ENCODE data around the gene FGF12. TPM values are rescaled to one million over a fixed set of nuclear protein-coding genes. Genes with fewer than 3 reads are reported as not detected.

The FGF12 gene
- total RNA-seq, 2 donors from 2014 or later = 0.25 to 0.48 TPM

DNA sequence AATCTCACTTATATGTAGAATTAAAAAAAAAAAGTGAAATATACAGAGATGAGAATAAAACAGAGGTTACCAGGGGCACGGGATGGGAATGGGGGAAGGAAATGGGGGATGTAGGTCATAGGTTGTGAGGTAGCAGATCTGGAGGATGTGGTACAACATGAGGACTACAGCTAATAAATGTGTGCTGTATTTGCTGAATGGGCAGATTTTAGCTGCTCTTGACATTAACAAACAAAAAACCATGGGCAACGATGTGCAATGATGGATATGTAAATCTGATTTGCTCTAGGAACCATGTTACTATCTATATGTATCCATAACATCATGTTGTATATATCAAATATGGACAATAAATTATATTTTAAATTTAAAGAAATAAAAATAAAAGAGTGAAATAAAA, 87.4 kb downstream of the FGF12 start:
- Histone ChIP-seq H3K4me3 (no peak overlapping the region), H3K4me1 (no peaks in the 10 kb centered on the region), H3K36me3 (no peaks in the 10 kb centered on the region), H3K9me3 (no peaks in the 10 kb centered on the region), H3K27me3 (no peaks in the 10 kb centered on the region), H3K9ac (ENCODE audit: low read depth in 2 of 2, low read length in 2 of 2) (no peak overlapping the region), H3K27ac (no peak overlapping the region)
- DNase-seq = no peak
- TF ChIP-seq, protein P1, sequence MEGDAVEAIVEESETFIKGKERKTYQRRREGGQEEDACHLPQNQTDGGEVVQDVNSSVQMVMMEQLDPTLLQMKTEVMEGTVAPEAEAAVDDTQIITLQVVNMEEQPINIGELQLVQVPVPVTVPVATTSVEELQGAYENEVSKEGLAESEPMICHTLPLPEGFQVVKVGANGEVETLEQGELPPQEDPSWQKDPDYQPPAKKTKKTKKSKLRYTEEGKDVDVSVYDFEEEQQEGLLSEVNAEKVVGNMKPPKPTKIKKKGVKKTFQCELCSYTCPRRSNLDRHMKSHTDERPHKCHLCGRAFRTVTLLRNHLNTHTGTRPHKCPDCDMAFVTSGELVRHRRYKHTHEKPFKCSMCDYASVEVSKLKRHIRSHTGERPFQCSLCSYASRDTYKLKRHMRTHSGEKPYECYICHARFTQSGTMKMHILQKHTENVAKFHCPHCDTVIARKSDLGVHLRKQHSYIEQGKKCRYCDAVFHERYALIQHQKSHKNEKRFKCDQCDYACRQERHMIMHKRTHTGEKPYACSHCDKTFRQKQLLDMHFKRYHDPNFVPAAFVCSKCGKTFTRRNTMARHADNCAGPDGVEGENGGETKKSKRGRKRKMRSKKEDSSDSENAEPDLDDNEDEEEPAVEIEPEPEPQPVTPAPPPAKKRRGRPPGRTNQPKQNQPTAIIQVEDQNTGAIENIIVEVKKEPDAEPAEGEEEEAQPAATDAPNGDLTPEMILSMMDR (IDR thresholded peaks at IDR 0.05) = no peak
- intact Hi-C loops (cut with DNase I) = no loop called here

DNA sequence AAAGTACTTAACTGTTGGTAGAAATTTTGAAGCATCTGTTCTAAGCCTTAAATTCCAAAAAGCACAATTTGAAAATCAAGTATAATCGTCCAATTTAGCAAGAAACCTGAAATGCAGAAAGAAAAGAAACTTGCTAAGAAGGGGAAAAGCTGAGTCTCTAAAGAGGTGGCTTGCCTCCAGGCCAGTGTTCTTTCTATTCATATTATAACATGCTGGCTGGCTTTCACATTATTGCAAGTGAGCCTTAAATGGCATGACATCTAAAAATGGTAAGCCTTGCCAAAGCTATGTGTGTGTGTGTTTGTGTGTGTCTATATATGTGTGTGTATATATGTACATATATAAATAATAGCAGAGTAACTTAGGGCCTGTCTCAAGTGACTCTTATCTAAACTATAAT, 89.5 kb downstream of the FGF12 start:
- no peaks in the 10 kb centered on the region for H3K27me3 ChIP-seq
- H3K9me3 ChIP-seq = no peaks in the 10 kb centered on the region
- H3K4me3 ChIP-seq = no peak overlapping the region
- intact Hi-C loops (cut with DNase I) = no loop called here
- TF ChIP-seq, protein P1 (IDR thresholded peaks at IDR 0.05) = no peak
- H3K27ac ChIP-seq = no peak overlapping the region
- H3K36me3 ChIP-seq = no peaks in the 10 kb centered on the region
- no peak for DNase-seq
- no peaks in the 10 kb centered on the region for H3K4me1 ChIP-seq
- H3K9ac ChIP-seq (ENCODE audit: low read depth in 2 of 2, low read length in 2 of 2) = no peak overlapping the region

DNA sequence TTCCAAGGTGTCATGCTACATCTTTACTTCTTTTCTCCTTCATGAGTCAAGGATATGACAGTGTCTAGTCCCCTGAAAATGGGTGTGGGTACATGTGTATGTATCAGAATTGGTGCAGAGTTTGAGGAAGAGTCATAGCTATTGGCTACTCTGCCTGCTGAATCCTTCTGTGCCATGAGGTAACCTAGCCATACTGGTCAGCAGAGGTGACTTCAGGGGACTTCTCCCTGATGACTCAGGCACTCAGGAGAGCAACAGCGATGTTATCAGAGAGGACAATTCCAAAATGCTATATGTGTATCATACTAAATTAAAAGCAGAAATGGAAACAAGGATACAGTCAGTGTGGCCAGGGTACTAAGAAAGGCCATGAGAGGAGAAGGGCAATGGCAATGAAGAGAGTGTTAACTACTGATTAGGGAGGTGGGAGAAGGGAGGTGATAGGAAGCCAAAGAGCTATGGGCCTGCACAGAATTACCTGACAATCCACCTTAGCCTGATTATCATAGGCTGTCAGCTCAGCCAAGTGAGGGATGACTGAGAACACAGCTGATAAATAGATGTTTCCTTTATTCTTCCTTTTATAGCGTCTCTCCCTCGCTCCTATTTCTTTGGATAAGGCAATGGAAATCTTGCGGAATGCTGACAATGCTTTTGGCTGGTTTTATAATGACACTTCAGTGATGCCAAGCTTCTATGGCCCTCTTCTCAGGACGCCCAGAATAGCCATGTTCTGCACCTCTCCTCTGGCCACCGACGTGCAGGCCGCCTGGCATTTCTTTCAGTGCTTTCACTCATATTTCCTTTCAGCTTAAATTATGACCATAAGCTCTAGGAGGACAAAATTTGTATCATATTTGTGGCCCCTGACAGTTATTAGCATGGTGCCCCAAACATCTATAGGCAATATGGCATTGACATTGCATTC, 90.6 kb downstream of the FGF12 start:
- no peak overlapping the region for H3K9ac ChIP-seq (ENCODE audit: low read depth in 2 of 2, low read length in 2 of 2)

DNA sequence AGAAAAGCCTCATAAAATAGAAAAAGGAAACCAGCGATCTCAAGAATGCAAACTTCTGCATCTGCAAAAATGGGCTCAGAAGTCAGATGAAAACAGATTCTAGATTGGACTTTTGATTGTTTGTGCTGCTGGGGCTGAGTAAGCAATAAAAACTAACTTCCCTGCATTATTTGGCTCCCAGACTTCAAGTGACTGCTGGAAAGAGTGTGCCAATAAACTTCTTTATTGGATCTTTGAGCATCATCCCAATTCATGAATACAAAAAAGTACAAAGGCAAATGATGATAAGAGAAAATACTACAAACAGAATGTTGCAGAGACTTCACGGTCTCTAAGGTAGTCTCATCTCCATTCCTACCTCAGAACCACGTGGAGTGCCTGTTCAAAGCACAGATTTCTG, 97.9 kb downstream of the FGF12 start:
- TF ChIP-seq, protein P1 (IDR thresholded peaks at IDR 0.05) = no peak
- intact Hi-C loops (cut with DNase I) = no loop called here
- Histone ChIP-seq H3K9me3 (no peaks in the 10 kb centered on the region), H3K4me1 (no peaks in the 10 kb centered on the region), H3K27ac (no peak overlapping the region), H3K36me3 (no peaks in the 10 kb centered on the region), H3K27me3 (no peaks in the 10 kb centered on the region), H3K9ac (ENCODE audit: low read depth in 2 of 2, low read length in 2 of 2) (no peak overlapping the region), H3K4me3 (no peak overlapping the region)
- DNase-seq = no peak

More for the DNA sequence above, 90.6 kb downstream of the FGF12 start:
- Histone ChIP-seq H3K4me3 (no peak overlapping the region), H3K9me3 (no peaks in the 10 kb centered on the region), H3K27ac (no peak overlapping the region), H3K4me1 (no peaks in the 10 kb centered on the region), H3K27me3 (no peaks in the 10 kb centered on the region), H3K36me3 (no peaks in the 10 kb centered on the region)
- DNase-seq = no peak
- TF ChIP-seq, protein P1 (IDR thresholded peaks at IDR 0.05) = no peak
- intact Hi-C loops (cut with DNase I) = no loop called here

DNA sequence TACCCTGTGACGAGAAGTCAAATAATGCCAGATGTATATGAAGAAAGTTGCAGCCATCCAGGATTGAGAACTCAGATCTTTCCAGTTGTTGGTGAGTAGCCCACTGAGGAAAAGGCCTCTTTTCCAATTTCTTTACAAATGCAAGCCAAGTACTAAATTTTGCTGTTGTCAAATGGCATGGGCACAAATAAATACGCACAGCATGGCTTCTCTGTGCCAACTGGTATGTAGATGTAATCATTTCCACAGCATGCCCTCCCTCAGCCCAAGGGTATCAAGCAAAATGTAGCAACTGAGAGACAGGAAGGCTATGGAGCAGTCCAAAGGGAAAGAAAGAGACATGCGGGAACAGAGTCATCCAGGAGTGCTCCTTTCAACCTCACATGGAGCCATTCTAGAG, 105.4 kb downstream of the FGF12 start:
- intact Hi-C loops (cut with DNase I) = no loop called here
- no peak for DNase-seq
- Histone ChIP-seq H3K9ac (ENCODE audit: low read depth in 2 of 2, low read length in 2 of 2) (no peak overlapping the region), H3K9me3 (no peaks in the 10 kb centered on the region), H3K36me3 (no peaks in the 10 kb centered on the region), H3K4me3 (no peak overlapping the region), H3K27me3 (no peaks in the 10 kb centered on the region), H3K27ac (no peak overlapping the region), H3K4me1 (no peaks in the 10 kb centered on the region)
- TF ChIP-seq, protein P1 (IDR thresholded peaks at IDR 0.05) = no peak
